Right lung (tissue), 5 donors: ENCODE measurements around the gene ABHD6. TPM values are rescaled to one million over a fixed set of nuclear protein-coding genes. Genes with fewer than 3 reads are reported as not detected.
"Not testable (repeated sequence)": the region's sequence is repeated elsewhere in the genome, so short reads cannot be mapped to it uniquely, and the experiment has no call there.

Experiments used
- DNase-seq, 2 donors: peaks; one replicate each; pipeline ENCODE4 v3.0.0-alpha.2; 2013
- polyA plus RNA-seq, 5 donors: library from polyadenylated mRNA; unstranded; fragments of 120-200 nt; gene quantifications; one replicate each; pipeline versions ENCODE4 v1.2.1 to v1.2.3, GENCODE V29; 2013; ENCODE audit warnings: inconsistent platforms in 1 of 5, low replicate concordance in 1 of 5; ENCODE audit not compliant: insufficient read length in 5 of 5, insufficient read depth in 1 of 5

The ABHD6 gene
- polyA plus RNA-seq, 5 donors, result 5.7 to 8.4 (median 7.2) TPM

- DNase-seq, result no peak
These were observed 80.2 kb downstream of the ABHD6 start for GRCh38 chr3:58317811-58318210.

DNA sequence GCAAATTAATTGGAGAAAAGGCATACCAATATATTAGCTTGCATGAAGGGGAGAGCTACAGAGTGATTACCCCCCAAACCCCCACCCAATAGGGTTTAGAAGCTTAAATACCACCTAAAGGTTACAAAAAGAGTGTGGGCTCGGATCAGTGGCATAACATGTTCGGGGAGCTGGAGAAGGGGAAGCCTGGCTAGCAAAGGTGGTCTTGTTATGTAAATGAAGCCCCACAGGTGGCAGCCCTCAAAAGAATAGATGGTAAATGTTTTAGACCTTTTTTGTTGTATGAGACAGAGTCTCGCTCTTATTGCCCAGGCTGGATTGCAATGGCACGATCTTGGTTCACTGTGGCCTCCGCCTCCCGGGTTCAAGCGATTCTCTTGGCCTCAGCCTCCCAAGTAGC, 84.2 kb downstream of the ABHD6 start:
- DNase-seq, result no peak

DNA sequence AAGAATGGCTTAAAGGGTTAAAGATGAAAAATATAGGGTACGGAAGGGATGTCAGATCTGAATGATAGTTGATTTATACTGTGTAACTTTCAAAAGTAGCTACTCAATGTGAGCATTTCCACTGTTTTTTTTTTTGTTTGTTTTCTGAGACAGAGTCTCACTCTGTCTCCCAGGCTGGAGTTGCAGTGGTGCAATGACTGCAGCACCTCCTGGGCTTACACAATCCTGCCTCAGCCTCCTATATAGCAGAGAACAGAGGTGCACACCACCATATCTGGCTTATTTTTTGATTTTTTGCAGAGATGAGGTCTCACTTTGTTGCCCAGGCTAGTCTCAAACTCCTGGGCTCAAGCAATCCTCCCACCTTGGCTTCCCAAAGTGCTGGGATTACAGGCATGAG, 85.2 kb downstream of the ABHD6 start:
- DNase-seq, result no peak

DNA sequence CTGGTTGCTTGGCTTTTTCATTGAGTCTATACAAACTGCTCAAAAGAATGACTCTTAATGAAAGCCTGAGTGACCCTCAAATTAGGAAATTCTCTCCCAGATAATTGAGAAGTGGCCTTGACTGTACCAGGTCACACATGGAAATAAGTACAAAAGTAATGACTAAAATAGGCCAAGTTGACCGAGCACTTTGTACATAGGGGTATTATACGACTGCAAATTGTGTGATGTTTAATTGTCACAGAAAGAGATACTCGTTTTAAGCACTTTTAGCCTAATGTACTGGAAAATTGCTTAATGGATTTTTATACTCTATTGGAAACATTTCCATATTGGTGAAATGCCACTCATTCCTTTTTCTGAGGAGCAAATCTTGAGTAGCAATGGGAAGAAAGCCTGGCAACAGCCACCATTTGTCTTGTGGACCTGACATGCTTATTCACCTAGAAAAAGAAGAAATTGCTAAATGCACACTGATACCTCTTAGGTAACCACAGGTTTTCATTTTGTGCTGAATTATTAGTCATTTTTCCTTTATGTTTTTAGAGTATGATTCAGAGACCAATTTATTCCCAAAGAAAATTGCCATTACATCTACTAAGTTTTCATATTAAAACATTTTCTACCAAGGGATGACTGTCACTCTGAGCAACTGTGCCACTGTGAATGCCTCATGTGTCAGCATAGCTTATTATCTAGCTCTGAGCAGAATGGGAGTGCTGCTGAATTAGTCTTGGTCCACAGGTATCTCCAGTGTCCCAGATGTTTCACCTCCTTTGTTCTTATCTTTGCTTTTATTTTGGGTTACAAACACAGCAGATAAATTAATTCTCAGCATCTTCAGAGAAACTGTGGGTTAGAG, 86.2 kb downstream of the ABHD6 start:
- DNase-seq, result no peak

DNA sequence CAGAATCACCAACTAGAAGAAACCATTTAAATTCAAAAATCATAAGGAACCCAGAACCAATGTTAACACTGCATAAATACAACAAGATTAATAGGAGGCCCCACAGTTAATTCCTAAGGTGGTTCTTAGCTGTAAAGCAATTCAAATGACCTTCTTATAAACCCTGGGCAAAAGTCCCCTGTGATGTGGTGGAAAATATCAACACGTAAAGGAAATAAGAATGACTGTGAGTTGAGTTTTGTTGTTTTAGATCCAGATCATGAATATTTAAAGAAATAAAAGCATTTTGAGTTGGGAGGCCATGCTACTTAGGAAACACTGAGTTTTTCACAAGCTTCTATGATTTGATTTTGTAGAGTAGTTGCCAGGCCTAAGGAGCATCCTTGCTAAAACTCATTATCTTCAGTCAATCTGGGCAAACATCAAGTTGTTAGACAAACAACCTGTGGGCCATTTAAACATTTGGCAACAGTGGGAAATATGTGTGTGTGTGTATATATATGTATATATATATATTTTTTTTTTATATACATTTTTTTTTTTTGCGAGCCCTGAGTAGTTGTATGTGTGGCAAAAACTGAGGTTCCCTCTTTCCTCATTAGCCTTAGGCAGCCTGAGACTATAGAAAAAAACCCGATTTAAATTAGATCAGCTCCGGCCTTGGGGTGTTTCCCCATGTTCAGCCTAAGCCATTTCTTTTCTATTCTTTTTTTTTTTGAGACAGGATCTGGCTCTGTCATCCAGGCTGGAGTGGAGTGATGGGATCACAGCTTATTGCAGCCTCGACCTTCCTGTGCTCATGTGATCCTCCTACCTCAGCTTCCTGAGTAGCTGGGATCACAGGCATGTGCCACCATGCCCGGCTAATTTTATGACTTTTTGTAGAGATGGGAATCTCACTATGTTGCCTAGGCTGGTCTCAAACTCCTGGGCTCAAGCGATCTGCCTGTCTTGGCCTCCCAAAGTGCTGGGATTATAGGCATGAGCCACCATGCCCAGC, 87.1 kb downstream of the ABHD6 start:
- DNase-seq, result no peak

DNA sequence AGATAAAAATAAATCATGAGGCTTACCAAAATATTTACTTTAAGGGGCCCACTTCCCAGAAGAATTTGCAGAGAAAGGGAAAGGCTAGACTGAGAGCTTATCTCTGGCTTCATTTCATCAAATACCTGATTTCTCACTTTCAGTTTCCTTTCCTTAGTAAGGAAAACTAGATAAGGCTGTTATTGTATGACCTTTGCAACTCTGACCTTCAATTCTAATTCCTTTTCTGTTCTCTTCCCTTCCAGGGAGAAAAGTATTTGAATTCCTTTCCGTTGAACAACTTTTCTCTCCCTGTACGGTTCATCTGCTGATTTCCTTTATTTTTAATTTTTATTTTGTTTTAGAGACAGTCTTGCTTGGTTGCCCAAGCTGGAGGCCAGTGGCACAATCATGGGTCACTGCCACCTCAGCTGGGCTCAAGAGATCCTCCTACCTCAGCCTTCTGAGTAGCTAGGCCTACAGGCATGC, 88.0 kb downstream of the ABHD6 start:
- no peak for DNase-seq

- no peak for DNase-seq
These were observed 88.8 kb downstream of the ABHD6 start for GRCh38 chr3:58326267-58326900.

DNA sequence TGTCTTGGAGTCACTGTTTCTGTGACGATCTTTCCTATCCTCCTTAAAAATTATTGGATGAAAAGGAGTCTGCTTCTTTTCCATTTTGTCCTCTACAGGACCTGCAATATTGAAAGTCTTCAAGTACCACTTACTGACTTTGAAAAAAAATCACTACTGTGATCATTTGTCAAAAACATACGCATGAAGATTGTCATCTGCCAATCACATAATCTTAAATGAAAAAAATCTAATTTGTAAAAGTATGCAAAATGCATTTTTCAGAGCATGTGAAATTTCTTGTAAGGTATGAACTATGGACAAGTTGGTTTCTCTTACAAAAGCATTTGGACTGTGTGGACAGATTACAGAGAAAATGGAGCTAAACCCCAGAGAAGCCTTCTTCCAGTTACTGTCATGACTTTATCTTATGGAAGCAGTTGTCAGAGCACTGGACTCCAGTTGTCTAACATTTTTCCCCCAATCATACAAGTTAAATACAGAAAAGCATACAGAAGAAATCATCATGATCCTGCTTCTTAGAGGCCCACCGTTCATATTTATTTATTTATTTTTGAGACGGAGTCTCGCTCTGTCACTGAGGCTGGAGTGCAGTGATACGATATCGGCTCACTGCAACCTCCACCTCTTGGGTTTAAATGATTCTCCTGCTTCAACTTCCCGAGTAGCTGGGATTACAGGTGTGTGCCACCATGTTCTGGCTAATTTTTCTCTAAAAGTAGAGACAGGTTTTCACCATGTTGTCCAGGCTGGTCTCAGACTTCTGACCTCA, 91.7 kb downstream of the ABHD6 start:
- no peak for DNase-seq

DNA sequence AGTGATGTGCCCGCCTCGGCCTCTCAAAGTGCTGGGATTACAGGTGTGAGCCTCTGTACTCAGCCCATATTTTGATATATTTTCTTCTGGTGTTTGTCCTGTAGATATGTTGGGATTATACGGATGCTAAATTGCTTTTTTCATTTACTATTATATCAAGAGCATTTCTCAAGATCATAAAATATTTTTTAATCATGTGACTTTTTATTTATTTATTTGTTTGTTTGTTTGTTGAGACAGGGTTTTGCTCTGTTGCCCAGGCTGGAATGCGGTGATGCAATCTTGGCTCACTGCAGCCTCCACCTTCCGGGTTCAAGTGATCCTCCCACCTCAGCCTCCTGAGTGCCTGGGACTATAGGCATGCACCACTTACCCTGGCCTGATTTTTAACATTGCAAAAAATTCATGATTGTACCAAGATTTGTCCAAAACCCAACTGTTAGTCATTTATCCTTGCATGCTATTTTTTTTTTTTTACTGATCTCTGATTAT, 92.4 kb downstream of the ABHD6 start:
- no peak for DNase-seq

- no peak for DNase-seq
These were observed 94.1 kb downstream of the ABHD6 start for GRCh38 chr3:58331593-58332152.

GRCh38 chr3:58332575-58333188, 95.1 kb downstream of the ABHD6 start, which contains the start of gene PXK:
TSS of gene PXK (plus strand) at chr3:58332892. CDS start at chr3:58332989, 97 bp downstream.
- peak; percentile 66 to 78 for DNase-seq

GRCh38 chr3:58333206-58334012, 95.8 kb downstream of the ABHD6 start:
- peak; percentile 23 to 29 for DNase-seq

GRCh38 chr3:58334013-58334321, 96.4 kb downstream of the ABHD6 start:
- no peak for DNase-seq

DNA sequence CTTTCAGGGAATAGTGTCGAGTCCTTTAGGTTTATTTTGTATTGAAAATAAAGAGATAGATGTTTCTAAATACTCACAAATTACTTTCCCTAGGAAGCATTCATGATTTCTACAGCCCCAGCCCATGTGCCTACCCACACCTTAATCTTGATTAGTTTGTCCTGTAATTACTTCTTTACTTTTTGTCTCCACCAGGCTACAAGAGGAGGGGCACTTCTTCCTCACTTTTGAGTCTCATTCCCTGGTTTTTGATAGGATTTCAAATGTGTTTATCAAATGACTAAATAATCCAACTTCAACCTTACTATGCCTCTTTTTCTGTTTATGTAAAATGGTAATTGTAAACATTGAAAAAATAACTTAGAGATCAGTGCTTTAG, 96.9 kb downstream of the ABHD6 start:
- no peak for DNase-seq

- DNase-seq, result no peak
These were observed 98.0 kb downstream of the ABHD6 start for GRCh38 chr3:58335652-58335947.

DNA sequence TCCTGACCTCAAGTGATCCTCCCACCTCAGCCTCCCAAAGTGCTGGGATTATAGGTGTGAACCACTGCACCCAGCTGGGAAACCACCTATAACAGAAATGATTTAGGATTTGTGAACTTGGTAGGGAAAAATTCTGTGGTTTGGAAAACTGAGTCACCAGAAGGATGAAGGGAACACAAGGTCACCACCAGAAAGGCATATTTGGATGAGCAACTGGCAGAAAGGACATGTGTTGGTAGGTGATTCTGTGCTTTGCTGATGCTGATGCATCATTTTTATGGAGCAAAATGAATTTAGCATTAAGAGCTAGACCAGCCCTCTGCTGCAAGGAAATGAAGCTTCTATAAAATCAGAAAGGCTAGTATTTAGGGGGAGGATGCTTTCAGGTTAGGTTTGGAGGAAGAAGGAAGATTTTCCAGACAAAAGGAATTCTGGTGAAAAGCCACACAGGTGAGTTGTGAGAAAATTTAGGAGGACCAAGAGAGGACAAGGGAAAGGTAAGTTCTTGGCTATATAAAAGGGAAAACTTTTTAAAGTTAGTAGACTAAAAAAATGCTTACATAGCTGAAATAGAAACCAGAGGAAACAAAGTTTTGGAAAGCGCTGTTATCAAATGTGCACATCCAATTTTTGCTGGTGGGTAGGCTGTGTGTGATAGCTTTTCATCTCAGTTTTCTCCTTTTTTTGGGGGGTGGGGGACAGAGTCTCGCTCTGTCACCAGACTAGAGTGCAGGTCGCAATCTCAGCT, 98.7 kb downstream of the ABHD6 start:
- DNase-seq, result no peak

GRCh38 chr3:58337190-58337589, 99.6 kb downstream of the ABHD6 start:
- DNase-seq, result no peak

- not testable (repeated sequence) for DNase-seq
These were observed 101.6 kb downstream of the ABHD6 start for GRCh38 chr3:58339146-58339545.
